Measurements from ENCODE around the gene APOBEC3B.

APOBEC3B gene

GRCh38 chr22:38937541-38937940, 44.6 kb upstream of the APOBEC3B start:
- Mint-ChIP-seq H3K9me3 (peaks cover 7% of the 10 kb centered on the region), H3K27me3 (ENCODE audit: low read depth, poor library complexity) (peaks cover 28% of the 10 kb centered on the region), H3K36me3 (ENCODE audit: low read depth) (no peaks in the 10 kb centered on the region), H3K27ac (peak overlapping the region; percentile 21), H3K4me1 (peaks cover 46% of the 10 kb centered on the region), H3K4me3 (no peak overlapping the region)
- no peak for TF ChIP-seq CTCF (IDR thresholded peaks at IDR 0.05)
- DNase-seq = no peak

- peaks cover 53% of the 10 kb centered on the region for H3K4me1 Mint-ChIP-seq
- no peaks in the 10 kb centered on the region for H3K36me3 Mint-ChIP-seq (ENCODE audit: low read depth)
- no peak overlapping the region for H3K4me3 Mint-ChIP-seq
- TF ChIP-seq CTCF (IDR thresholded peaks at IDR 0.05) = no peak
- peaks cover 28% of the 10 kb centered on the region for H3K27me3 Mint-ChIP-seq (ENCODE audit: low read depth, poor library complexity)
- H3K9me3 Mint-ChIP-seq = peaks cover 3% of the 10 kb centered on the region
- H3K27ac Mint-ChIP-seq = peak overlapping the region; percentile 56
- no peak for DNase-seq
Observed at GRCh38 chr22:38938221-38938620, 43.9 kb upstream of the APOBEC3B start.

- no peak for TF ChIP-seq CTCF (IDR thresholded peaks at IDR 0.05)
- no peak overlapping the region for H3K27ac Mint-ChIP-seq
- H3K4me1 Mint-ChIP-seq = peaks cover 58% of the 10 kb centered on the region
- H3K36me3 Mint-ChIP-seq (ENCODE audit: low read depth) = no peaks in the 10 kb centered on the region
- H3K4me3 Mint-ChIP-seq = no peak overlapping the region
- peaks cover 29% of the 10 kb centered on the region for H3K27me3 Mint-ChIP-seq (ENCODE audit: low read depth, poor library complexity)
- DNase-seq = no peak
- H3K9me3 Mint-ChIP-seq = peaks cover 2% of the 10 kb centered on the region
Observed at GRCh38 chr22:38938925-38939324, 43.2 kb upstream of the APOBEC3B start.

GRCh38 chr22:38940811-38941384, 41.2 kb upstream of the APOBEC3B start:
- peaks cover 57% of the 10 kb centered on the region for H3K4me1 Mint-ChIP-seq
- H3K27ac Mint-ChIP-seq = no peak overlapping the region
- no peak for DNase-seq
- H3K9me3 Mint-ChIP-seq = no peaks in the 10 kb centered on the region
- H3K4me3 Mint-ChIP-seq = no peak overlapping the region
- H3K36me3 Mint-ChIP-seq (ENCODE audit: low read depth) = no peaks in the 10 kb centered on the region
- H3K27me3 Mint-ChIP-seq (ENCODE audit: low read depth, poor library complexity) = peaks cover 32% of the 10 kb centered on the region
- TF ChIP-seq CTCF (IDR thresholded peaks at IDR 0.05) = no peak

GRCh38 chr22:38941488-38941987, 40.6 kb upstream of the APOBEC3B start:
- no peak for TF ChIP-seq CTCF (IDR thresholded peaks at IDR 0.05)
- Mint-ChIP-seq H3K4me1 (peaks cover 60% of the 10 kb centered on the region), H3K27ac (no peak overlapping the region), H3K4me3 (no peak overlapping the region), H3K36me3 (ENCODE audit: low read depth) (no peaks in the 10 kb centered on the region), H3K9me3 (no peaks in the 10 kb centered on the region), H3K27me3 (ENCODE audit: low read depth, poor library complexity) (peaks cover 32% of the 10 kb centered on the region)
- no peak for DNase-seq

GRCh38 chr22:38942702-38943101, 39.4 kb upstream of the APOBEC3B start:
- no peak overlapping the region for H3K27ac Mint-ChIP-seq
- peaks cover 36% of the 10 kb centered on the region for H3K27me3 Mint-ChIP-seq (ENCODE audit: low read depth, poor library complexity)
- H3K36me3 Mint-ChIP-seq (ENCODE audit: low read depth) = no peaks in the 10 kb centered on the region
- DNase-seq = no peak
- H3K4me1 Mint-ChIP-seq = peaks cover 65% of the 10 kb centered on the region
- no peaks in the 10 kb centered on the region for H3K9me3 Mint-ChIP-seq
- TF ChIP-seq CTCF (IDR thresholded peaks at IDR 0.05) = no peak
- H3K4me3 Mint-ChIP-seq = no peak overlapping the region

Data from nephron progenitor cell (in vitro differentiated cells).